ENCODE measurements around the gene SEMA3C.

The SEMA3C gene

GRCh38 chr7:80885757-80886156, 33.1 kb downstream of the SEMA3C start:
- no peak for DNase-seq (ENCODE audit: low read depth)

GRCh38 chr7:80884511-80885195, 34.2 kb downstream of the SEMA3C start:
- DNase-seq (ENCODE audit: low read depth): no peak

- DNase-seq (ENCODE audit: low read depth): no peak
These were observed 35.5 kb downstream of the SEMA3C start for GRCh38 chr7:80883154-80884025.

GRCh38 chr7:80882213-80882801, 36.5 kb downstream of the SEMA3C start:
- no peak for DNase-seq (ENCODE audit: low read depth)

- DNase-seq (ENCODE audit: low read depth): no peak
These were observed 37.4 kb downstream of the SEMA3C start for GRCh38 chr7:80881351-80881900.

- no peak for DNase-seq (ENCODE audit: low read depth)
These were observed 39.0 kb downstream of the SEMA3C start for GRCh38 chr7:80879849-80880248.

GRCh38 chr7:80876894-80877414, 41.9 kb downstream of the SEMA3C start:
- no peak for DNase-seq (ENCODE audit: low read depth)

- no peak for DNase-seq (ENCODE audit: low read depth)
These were observed 43.2 kb downstream of the SEMA3C start for GRCh38 chr7:80875537-80876120.

- DNase-seq (ENCODE audit: low read depth): no peak
These were observed 45.7 kb downstream of the SEMA3C start for GRCh38 chr7:80873140-80873539.

GRCh38 chr7:80871228-80871627, 47.6 kb downstream of the SEMA3C start:
- no peak for DNase-seq (ENCODE audit: low read depth)

- DNase-seq (ENCODE audit: low read depth): no peak
These were observed 48.0 kb downstream of the SEMA3C start for GRCh38 chr7:80870813-80871212.

- DNase-seq (ENCODE audit: low read depth): no peak
These were observed 48.8 kb downstream of the SEMA3C start for GRCh38 chr7:80869821-80870751.

- no peak for DNase-seq (ENCODE audit: low read depth)
These were observed 49.6 kb downstream of the SEMA3C start for GRCh38 chr7:80869106-80869784.

- no peak for DNase-seq (ENCODE audit: low read depth)
These were observed 50.3 kb downstream of the SEMA3C start for GRCh38 chr7:80868566-80868965.

GRCh38 chr7:80860554-80860953, 58.3 kb downstream of the SEMA3C start:
- no peak for DNase-seq (ENCODE audit: low read depth)

GRCh38 chr7:80859272-80859970, 59.4 kb downstream of the SEMA3C start:
- DNase-seq (ENCODE audit: low read depth): no peak

- DNase-seq (ENCODE audit: low read depth): no peak
These were observed 60.5 kb downstream of the SEMA3C start for GRCh38 chr7:80858141-80858903.

GRCh38 chr7:80856769-80857168, 62.1 kb downstream of the SEMA3C start:
- no peak for DNase-seq (ENCODE audit: low read depth)

GRCh38 chr7:80851896-80852476, 66.9 kb downstream of the SEMA3C start:
- no peak for DNase-seq (ENCODE audit: low read depth)

All from stimulated activated CD8-positive, alpha-beta memory T cell treated with anti-CD3 and anti-CD28 coated beads, Interleukin-15, amount 100 ng/mL, for 24 hours (primary cell).